GM13977 (cell line): Measurements from ENCODE around the gene DET1.

Experiments used
- DNase-seq: peaks from one replicate; pipeline ENCODE4 v3.0.0; 2012; ENCODE audit warnings: low spot score
- CTCF ChIP-seq: IDR thresholded peaks from 2 replicates; pipeline ENCODE4 v1.5.1; 2012; ENCODE audit warnings: mild to moderate bottlenecking, control low read depth; ENCODE audit not compliant: insufficient read depth; ENCODE audit errors: extremely low read depth, missing control alignments
- in situ Hi-C: fragments of 300-500 bp; cut with MboI; formaldehyde crosslinking; loops from one replicate; pipeline ENCODE4 v1.12.0; 2022; ENCODE audit warnings: low sequenced_read_pairs, low pct_unique_long_range_greater_than_20kb, mixed read lengths, inconsistent platforms; ENCODE audit not compliant: unreplicated experiment

Gene DET1

GRCh38 chr15:88512078-88512477, 34.4 kb downstream of the DET1 start:
- no peak for DNase-seq
- in situ Hi-C loops: no loop called here

GRCh38 chr15:88511161-88511560, 35.3 kb downstream of the DET1 start:
- in situ Hi-C loops: no loop called here
- TF ChIP-seq CTCF: no peak
- DNase-seq: no peak

More at GRCh38 chr15:88512078-88512477, 34.4 kb downstream of the DET1 start:
- TF ChIP-seq CTCF: no peak

GRCh38 chr15:88509964-88510363, 36.5 kb downstream of the DET1 start:
- no peak for TF ChIP-seq CTCF
- in situ Hi-C loops: no loop called here
- no peak for DNase-seq

GRCh38 chr15:88509321-88509720, 37.2 kb downstream of the DET1 start:
- no peak for TF ChIP-seq CTCF
- DNase-seq: no peak
- in situ Hi-C loops: no loop called here

GRCh38 chr15:88506628-88507027, 39.9 kb downstream of the DET1 start:
- no peak for TF ChIP-seq CTCF
- DNase-seq: no peak
- in situ Hi-C loops: no loop called here

- no peak for TF ChIP-seq CTCF
- no peak for DNase-seq
- in situ Hi-C loops: no loop called here
Measured at GRCh38 chr15:88505721-88506120, 40.8 kb downstream of the DET1 start.

- DNase-seq: no peak
- no peak for TF ChIP-seq CTCF
- in situ Hi-C loops: no loop called here
Measured at GRCh38 chr15:88504445-88504844, 42.0 kb downstream of the DET1 start.
